ENCODE measurements around the gene C19orf25. TPM values are rescaled to one million over a fixed set of nuclear protein-coding genes. Genes with fewer than 3 reads are reported as not detected.
A peak's percentile ranks its signal among the peaks of the same experiment; 100 is the strongest.

C19orf25 gene
- total and polyA plus RNA-seq, 9 of the 15 experiments (the other 6 are each of a cell fraction or from before 2014, with no cell fraction given): 0.79 to 96.0 (median 36.1) TPM

GRCh38 chr19:1455002-1455335 lies 24.0 kb downstream of the C19orf25 start (continued):
- TF ChIP-seq MGA (IDR thresholded peaks at IDR 0.05): peak; percentile 26; the same call in 1 of the 2 replicates
- peak; percentile 71; the same call in 1 of the 2 replicates for TF ChIP-seq MAX (CRISPR knock-in tag; IDR thresholded peaks at IDR 0.05)
- TF ChIP-seq MNT (conservative IDR thresholded peaks at IDR 0.05): peak in 1 of 2 experiments; percentile 35; a peak in 1 of 4 replicates
- TF ChIP-seq BCL6 (CRISPR knock-in tag; IDR thresholded peaks at IDR 0.05): no peak
- TF ChIP-seq ZNF583 (CRISPR knock-in tag; IDR thresholded peaks at IDR 0.05): no peak

All from K562 (cell line).